ENCODE data around the gene CELSR1. TPM values are rescaled to one million over a fixed set of nuclear protein-coding genes. Genes with fewer than 3 reads are reported as not detected.

CELSR1 gene
- total RNA-seq, 1 donor from 2014 or later, result 18.8 TPM

DNA sequence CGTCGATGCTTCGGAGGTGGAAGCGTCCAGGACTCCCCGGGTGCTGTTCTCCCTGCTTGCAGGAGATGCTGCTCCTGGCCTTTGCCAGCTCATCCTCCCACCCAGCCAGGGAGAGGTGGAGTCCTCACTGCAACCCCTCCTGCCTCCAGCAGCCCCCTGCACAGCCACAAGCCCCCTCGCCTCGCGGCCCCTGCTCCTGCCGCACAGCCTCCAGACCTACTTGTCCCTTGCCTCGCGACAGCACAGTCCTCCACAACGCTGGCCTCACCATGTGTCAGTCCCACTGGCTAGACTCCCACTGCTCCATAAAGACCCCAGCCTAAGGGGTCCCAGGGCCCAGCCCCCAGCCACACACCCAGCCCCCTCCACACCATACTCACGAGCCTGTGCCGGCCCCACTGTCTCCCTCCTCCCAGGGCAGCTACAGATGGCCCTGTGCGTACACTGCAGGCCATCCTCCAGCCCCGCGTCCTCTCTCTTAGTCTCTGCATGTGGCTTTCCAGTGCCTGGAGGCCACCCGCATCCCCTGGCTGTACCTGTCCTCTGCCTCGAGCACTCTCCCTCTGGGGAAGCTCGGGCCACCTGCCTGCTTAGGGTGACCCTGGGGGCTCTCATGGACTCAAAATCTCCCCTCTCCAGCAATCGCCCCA is 91.5 kb downstream of the CELSR1 start:
- no peak for TF ChIP-seq CTCF (IDR thresholded peaks at IDR 0.05; ENCODE audit: unreplicated experiment)
- no peak for DNase-seq (ENCODE audit: low spot score in 2 of 2, unreplicated experiment in 2 of 2)
- peaks cover 31% of the 10 kb centered on the region for H3K4me1 Mint-ChIP-seq
- H3K4me3 Mint-ChIP-seq, result no peak overlapping the region
- no peaks in the 10 kb centered on the region for H3K9me3 Mint-ChIP-seq
- H3K36me3 Mint-ChIP-seq, result no peaks in the 10 kb centered on the region
- no peaks in the 10 kb centered on the region for H3K27me3 Mint-ChIP-seq (ENCODE audit: low read depth)
- no peak overlapping the region for H3K27ac Mint-ChIP-seq

- Mint-ChIP-seq H3K27me3 (ENCODE audit: low read depth) (no peaks in the 10 kb centered on the region), H3K36me3 (no peaks in the 10 kb centered on the region), H3K9me3 (no peaks in the 10 kb centered on the region), H3K27ac (no peak overlapping the region), H3K4me1 (peaks cover 28% of the 10 kb centered on the region), H3K4me3 (no peak overlapping the region)
- no peak for TF ChIP-seq CTCF (IDR thresholded peaks at IDR 0.05; ENCODE audit: unreplicated experiment)
- no peak for DNase-seq (ENCODE audit: low spot score in 2 of 2, unreplicated experiment in 2 of 2)
These were observed 93.0 kb downstream of the CELSR1 start for GRCh38 chr22:46444390-46444854.

GRCh38 chr22:46443850-46444389 is 93.5 kb downstream of the CELSR1 start:
- no peak overlapping the region for H3K27ac Mint-ChIP-seq
- no peaks in the 10 kb centered on the region for H3K9me3 Mint-ChIP-seq
- H3K4me1 Mint-ChIP-seq, result peaks cover 28% of the 10 kb centered on the region
- no peaks in the 10 kb centered on the region for H3K36me3 Mint-ChIP-seq
- no peak overlapping the region for H3K4me3 Mint-ChIP-seq
- DNase-seq (ENCODE audit: low spot score in 2 of 2, unreplicated experiment in 2 of 2), result no peak
- H3K27me3 Mint-ChIP-seq (ENCODE audit: low read depth), result no peaks in the 10 kb centered on the region
- no peak for TF ChIP-seq CTCF (IDR thresholded peaks at IDR 0.05; ENCODE audit: unreplicated experiment)

DNA sequence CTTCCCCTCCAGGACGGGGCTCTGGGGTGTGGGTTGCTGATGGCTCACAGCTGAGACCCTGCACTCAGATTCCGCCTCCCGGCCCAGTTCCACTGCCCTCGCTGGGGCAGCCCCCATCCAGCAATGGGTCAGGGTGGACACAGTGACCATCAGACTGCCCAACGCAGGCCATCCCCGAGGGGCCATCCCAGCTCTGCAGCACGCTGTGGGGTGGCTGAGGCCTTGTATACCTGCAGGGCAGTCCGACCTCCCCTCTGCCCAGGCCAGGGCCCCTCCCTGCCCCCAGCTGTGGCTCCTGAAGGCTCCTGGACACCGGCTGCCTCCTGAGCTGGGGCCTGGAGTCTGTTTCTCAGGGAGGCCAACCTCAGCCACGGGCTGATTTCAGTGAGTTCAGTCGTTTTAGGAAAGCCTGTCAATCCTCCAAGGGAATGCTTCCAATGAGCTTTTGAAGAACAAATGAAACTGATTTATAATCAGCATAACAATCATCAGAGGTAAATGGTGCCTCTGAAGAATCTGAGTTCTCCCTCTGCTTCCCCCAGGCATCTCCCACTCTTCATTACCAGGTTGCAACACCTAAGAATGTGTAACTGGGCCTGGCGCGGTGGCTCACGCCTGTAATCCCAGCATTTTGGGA is 95.1 kb downstream of the CELSR1 start:
- Mint-ChIP-seq H3K4me3 (no peak overlapping the region), H3K4me1 (peaks cover 17% of the 10 kb centered on the region), H3K27ac (no peak overlapping the region), H3K36me3 (no peaks in the 10 kb centered on the region), H3K27me3 (ENCODE audit: low read depth) (no peaks in the 10 kb centered on the region), H3K9me3 (no peaks in the 10 kb centered on the region)
- TF ChIP-seq CTCF (IDR thresholded peaks at IDR 0.05; ENCODE audit: unreplicated experiment), result no peak
- no peak for DNase-seq (ENCODE audit: low spot score in 2 of 2, unreplicated experiment in 2 of 2)

GRCh38 chr22:46439576-46440465 is 97.6 kb downstream of the CELSR1 start:
- Mint-ChIP-seq H3K36me3 (peaks cover 4% of the 10 kb centered on the region), H3K4me3 (no peak overlapping the region), H3K4me1 (peaks cover 5% of the 10 kb centered on the region), H3K27ac (no peak overlapping the region), H3K9me3 (no peaks in the 10 kb centered on the region), H3K27me3 (ENCODE audit: low read depth) (no peaks in the 10 kb centered on the region)
- no peak for TF ChIP-seq CTCF (IDR thresholded peaks at IDR 0.05; ENCODE audit: unreplicated experiment)
- DNase-seq (ENCODE audit: low spot score in 2 of 2, unreplicated experiment in 2 of 2), result no peak
